LNCAP (cell line): ENCODE measurements around the gene B4GALT2.

Experiments
- CTCF ChIP-seq: fragments of 450-650 bp; IDR thresholded peaks from 2 replicates; pipeline ENCODE4 v1.5.1; 2017; ENCODE audit warnings: mild to moderate bottlenecking

The B4GALT2 gene

GRCh38 chr1:43984855-43985254 lies 5.8 kb downstream of the B4GALT2 start:
- no peak for TF ChIP-seq CTCF

GRCh38 chr1:43985984-43986595 lies 7.1 kb downstream of the B4GALT2 start:
- no peak for TF ChIP-seq CTCF

GRCh38 chr1:43986712-43987111 lies 7.7 kb downstream of the B4GALT2 start:
- TF ChIP-seq CTCF: no peak

GRCh38 chr1:43987159-43987902 lies 8.3 kb downstream of the B4GALT2 start:
- no peak for TF ChIP-seq CTCF

GRCh38 chr1:43990271-43991199 lies 11.5 kb downstream of the B4GALT2 start:
- TF ChIP-seq CTCF: peak; percentile 17; the same call in 1 of the 2 replicates

- TF ChIP-seq CTCF: no peak
Observed at GRCh38 chr1:43991200-43991475, 12.1 kb downstream of the B4GALT2 start.

GRCh38 chr1:43991476-43992231 lies 12.6 kb downstream of the B4GALT2 start, which contains the start of gene CCDC24:
Gene CCDC24 (plus strand): TSS chr1:43991599. CDS start chr1:43991879, 280 bp downstream.
- no peak for TF ChIP-seq CTCF
